IMR-90 (cell line): Measurements from ENCODE around the gene ARHGAP32. TPM values are rescaled to one million over a fixed set of nuclear protein-coding genes. Genes with fewer than 3 reads are reported as not detected.

Experiments used
- ATAC-seq: fragments of 200-7000 bp; cut with Tn5 transposase; 2 replicates; pipeline ENCODE4 v1.9.1; 2020; ENCODE audit warnings: low read depth, mild to moderate bottlenecking, moderate library complexity
- BruUV-seq: library from RNA; stranded (reverse); fragments of 400-500 nt; replicated peaks from 2 replicates; lab custom pipeline; 2021; lab: Mats Ljungman, UMichigan
- CTCF ChIA-PET: fragments of 300-600 bp; formaldehyde crosslinking; extraction: SDS; loops from one replicate; lab custom pipeline; 2021; ENCODE audit warnings: antibody characterized with exemption; lab: Yijun Ruan, JAX
- POLR2A ChIA-PET: fragments of 300-600 bp; sonication (Branson Sonifier 250); formaldehyde crosslinking; loops from one replicate; lab custom pipeline; 2022; ENCODE audit warnings: antibody characterized with exemption; ENCODE audit not compliant: unreplicated experiment; lab: Charles Lee
- DNase-seq: peaks from one replicate; pipeline ENCODE4 v3.0.0; 2013
- H2AFZ ChIP-seq: replicated peaks from 2 replicates; pipeline ENCODE3; 2013; ENCODE audit warnings: low read length, mild to moderate bottlenecking; ENCODE audit not compliant: poor library complexity
- H2AK5ac ChIP-seq: 2 replicates; pipeline ENCODE4 v1.6.1; 2013; ENCODE audit warnings: low read depth, low read length, inconsistent platforms
- H2AK9ac ChIP-seq: replicated peaks from 2 replicates; pipeline ENCODE3; 2013; ENCODE audit warnings: mild to moderate bottlenecking, low read depth, low read length, moderate library complexity; ENCODE audit not compliant: poor library complexity
- H2BK120ac ChIP-seq: 2 replicates; pipeline ENCODE4 v1.6.1; 2013; ENCODE audit warnings: low read depth, low read length, inconsistent platforms
- H2BK15ac ChIP-seq: 3 replicates; pipeline ENCODE4 v1.6.1; 2013; ENCODE audit warnings: low read depth, low read length, inconsistent platforms
- H2BK20ac ChIP-seq: 2 replicates; pipeline ENCODE4 v1.6.1; 2013; ENCODE audit warnings: low read depth, mild to moderate bottlenecking, inconsistent platforms, low read length, moderate library complexity
- H2BK5ac ChIP-seq: 2 replicates; pipeline ENCODE4 v1.6.1; 2013; ENCODE audit warnings: mild to moderate bottlenecking, low read depth, low read length, inconsistent platforms; ENCODE audit not compliant: poor library complexity, severe bottlenecking
- H3K14ac ChIP-seq: replicated peaks from 2 replicates; pipeline ENCODE4 v1.6.1; 2013; ENCODE audit warnings: low read depth, low read length, inconsistent platforms
- H3K18ac ChIP-seq: 2 replicates; pipeline ENCODE4 v1.6.1; 2013; ENCODE audit warnings: low read depth, low read length, control low read depth
- H3K23ac ChIP-seq: 2 replicates; pipeline ENCODE4 v1.6.1; 2013; ENCODE audit warnings: low read depth, low read length, inconsistent platforms
- H3K27ac ChIP-seq: 2 replicates; pipeline ENCODE4 v1.5.1; 2013; ENCODE audit warnings: mild to moderate bottlenecking, control low read depth, low read length; ENCODE audit not compliant: insufficient read depth
- H3K27me3 ChIP-seq: 2 replicates; pipeline ENCODE4 v1.6.1; 2013; ENCODE audit warnings: low read length; ENCODE audit not compliant: control insufficient read depth, insufficient read depth
- H3K36me3 ChIP-seq: 2 replicates; pipeline ENCODE4 v1.6.1; 2013; ENCODE audit warnings: low read length, mixed read lengths; ENCODE audit not compliant: control insufficient read depth, insufficient read depth
- H3K4ac ChIP-seq: 2 replicates; pipeline ENCODE4 v1.6.1; 2013; ENCODE audit warnings: low read depth, low read length, inconsistent platforms
- H3K4me1 ChIP-seq: 2 replicates; pipeline ENCODE4 v1.6.1; 2013; ENCODE audit warnings: low read length, mixed read lengths; ENCODE audit not compliant: control insufficient read depth, insufficient read depth
- H3K4me2 ChIP-seq: 2 replicates; pipeline ENCODE4 v1.6.1; 2013; ENCODE audit warnings: low read depth, mild to moderate bottlenecking, control low read depth, low read length, moderate library complexity
- H3K4me3 ChIP-seq: 2 replicates; pipeline ENCODE4 v1.5.1; 2013; ENCODE audit warnings: low read depth, mild to moderate bottlenecking, control low read depth, low read length, moderate library complexity; ENCODE audit not compliant: insufficient read depth
- H3K56ac ChIP-seq: 2 replicates; pipeline ENCODE4 v1.6.1; 2013; ENCODE audit warnings: low read length, inconsistent platforms; ENCODE audit not compliant: insufficient read depth; ENCODE audit errors: extremely low read depth
- H3K79me1 ChIP-seq, 2 experiments: 2 replicates each; pipeline ENCODE4 v1.6.1; 2013; ENCODE audit warnings: low read length in 2 of 2, inconsistent platforms in 1 of 2, low read depth in 1 of 2
- H3K9ac ChIP-seq: 2 replicates; pipeline ENCODE4 v1.6.1; 2013; ENCODE audit warnings: low read depth, low read length, control low read depth
- H3K9me1 ChIP-seq: 2 replicates; pipeline ENCODE4 v1.6.1; 2013; ENCODE audit warnings: low read length, inconsistent platforms; ENCODE audit not compliant: insufficient read depth
- H3K9me3 ChIP-seq: 2 replicates; pipeline ENCODE4 v1.6.1; 2013; ENCODE audit warnings: low read length; ENCODE audit not compliant: control insufficient read depth, insufficient read depth
- H4K20me1 ChIP-seq: 2 replicates; pipeline ENCODE4 v1.6.1; 2013; ENCODE audit warnings: low read length, inconsistent platforms; ENCODE audit not compliant: insufficient read depth
- H4K5ac ChIP-seq: 2 replicates; pipeline ENCODE4 v1.6.1; 2013; ENCODE audit warnings: mild to moderate bottlenecking, low read depth, low read length, control low read depth
- H4K8ac ChIP-seq, 2 experiments: 2 replicates each; pipeline ENCODE4 v1.6.1; 2013; ENCODE audit warnings: low read depth in 2 of 2, low read length in 2 of 2, control low read depth in 1 of 2, inconsistent platforms in 1 of 2
- H4K91ac ChIP-seq: 2 replicates; pipeline ENCODE4 v1.6.1; 2013; ENCODE audit warnings: low read depth, low read length, inconsistent platforms; ENCODE audit not compliant: insufficient read depth
- BHLHE40 ChIP-seq: fragments of 150-350 bp; IDR thresholded peaks from 2 replicates; pipeline ENCODE4 v1.6.1; 2016; ENCODE audit warnings: mild to moderate bottlenecking, low read depth, low read length
- CEBPB ChIP-seq: IDR thresholded peaks from 2 replicates; pipeline ENCODE4 v1.6.1; 2012; ENCODE audit warnings: low read depth, low read length, improper control_type of control experiment
- CHD1 ChIP-seq: IDR thresholded peaks from 2 replicates; pipeline ENCODE4 v1.6.1; 2012; ENCODE audit warnings: low read depth, low read length, improper control_type of control experiment
- CTCF ChIP-seq: conservative IDR thresholded peaks from 2 replicates; pipeline ENCODE4 v1.5.1; 2012; ENCODE audit warnings: mild to moderate bottlenecking, low read depth, low read length, improper control_type of control experiment
- ELK1 ChIP-seq: fragments of 150-350 bp; IDR thresholded peaks from 2 replicates; pipeline ENCODE4 v1.6.1; 2016; ENCODE audit warnings: low read depth, mild to moderate bottlenecking, low read length, moderate library complexity, borderline replicate concordance
- FOS ChIP-seq: fragments of 150-350 bp; IDR thresholded peaks from 2 replicates; pipeline ENCODE4 v1.6.1; 2016; ENCODE audit warnings: low read depth, low read length
- MAFK ChIP-seq: IDR thresholded peaks from 2 replicates; pipeline ENCODE4 v1.6.1; 2012; ENCODE audit warnings: low read depth, low read length, improper control_type of control experiment
- MAZ ChIP-seq: IDR thresholded peaks from 2 replicates; pipeline ENCODE4 v1.6.1; 2012; ENCODE audit warnings: low read depth, mild to moderate bottlenecking, low read length, improper control_type of control experiment, moderate library complexity, borderline replicate concordance
- MXI1 ChIP-seq: IDR thresholded peaks from 2 replicates; pipeline ENCODE4 v1.6.1; 2012; ENCODE audit warnings: low read depth, mild to moderate bottlenecking, low read length, moderate library complexity, borderline replicate concordance
- NFE2L2 ChIP-seq: fragments of 150-350 bp; IDR thresholded peaks from 2 replicates; pipeline ENCODE4 v1.6.1; 2016; ENCODE audit warnings: low read depth, mild to moderate bottlenecking, low read length
- POLR2A ChIP-seq: IDR thresholded peaks from 2 replicates; pipeline ENCODE4 v1.6.1; 2012; ENCODE audit warnings: mild to moderate bottlenecking, low read depth, low read length
- RAD21 ChIP-seq: IDR thresholded peaks from 2 replicates; pipeline ENCODE4 v1.6.1; 2012; ENCODE audit warnings: low read length, improper control_type of control experiment
- RCOR1 ChIP-seq: IDR thresholded peaks from 2 replicates; pipeline ENCODE4 v1.6.1; 2012; ENCODE audit warnings: mild to moderate bottlenecking, low read length, improper control_type of control experiment; ENCODE audit not compliant: insufficient replicate concordance
- RFX5 ChIP-seq: IDR thresholded peaks from 2 replicates; pipeline ENCODE4 v1.8.0; 2012; ENCODE audit warnings: low read depth, mild to moderate bottlenecking, low read length, moderate library complexity
- SMC3 ChIP-seq: fragments of 150-350 bp; IDR thresholded peaks from 2 replicates; pipeline ENCODE4 v1.6.1; 2016; ENCODE audit warnings: low read depth, mild to moderate bottlenecking, antibody characterized with exemption, low read length, moderate library complexity
- USF2 ChIP-seq: fragments of 150-350 bp; IDR thresholded peaks from 2 replicates; pipeline ENCODE4 v1.6.1; 2017; ENCODE audit warnings: mild to moderate bottlenecking, antibody characterized with exemption, low read length, low read depth
- WGBS, 2 experiments: methylation state at CpG; one replicate each; pipeline versions ENCODE4 v1.1.5 to v1.1.7; 2013; ENCODE audit warnings: missing lambda C conversion rate in 2 of 2; ENCODE audit not compliant: insufficient read length in 1 of 2; ENCODE audit errors: extremely low coverage in 2 of 2; 5-methylcytosine and 5-hydroxymethylcytosine counted together
- dilution Hi-C: fragments of 300-500 bp; cut with HindIII; formaldehyde crosslinking; loops from one replicate; pipeline ENCODE4 v1.14.3; 2018; ENCODE audit warnings: low sequenced_read_pairs; ENCODE audit not compliant: unreplicated experiment
- in situ Hi-C: fragments of 300-500 bp; cut with MboI; formaldehyde crosslinking; loops from 3 replicates; pipeline ENCODE4 v1.14.3; 2019; ENCODE audit warnings: low sequenced_read_pairs, inconsistent platforms, mixed read lengths
- intact Hi-C: fragments of 100-400 bp; cut with micrococcal nuclease; formaldehyde crosslinking; loops from 2 replicates; pipeline ENCODE4 v1.10.0; 2022
- polyA plus RNA-seq, 3 experiments: library from polyadenylated mRNA; depleted of rRNA; stranded (reverse); fragments of >200 nt; gene quantifications; 2 replicates each; pipeline ENCODE4 v1.2.3, GENCODE V29; 2012; ENCODE audit warnings: low replicate concordance in 1 of 3
- total RNA-seq: library from RNA; depleted of rRNA; stranded (reverse); fragments of >200 nt; gene quantifications from 2 replicates; pipeline ENCODE4 v1.2.3, GENCODE V29; 2012

The ARHGAP32 gene
- total and polyA plus RNA-seq, 2 of the 4 experiments (the other 2 are of a cell fraction) = 4.1 to 8.4 TPM

GRCh38 chr11:129222158-129222557 lies 30.0 kb upstream of the ARHGAP32 start:
- Histone ChIP-seq H3K4me1 (peaks cover 3% of the 10 kb centered on the region), H3K14ac (no peak overlapping the region), H2AK9ac (no peak overlapping the region), H2BK5ac (no peak overlapping the region), H4K8ac (no peak overlapping the region), H2BK120ac (no peak overlapping the region), H3K9me1 (no peaks in the 10 kb centered on the region), H3K4me2 (no peak overlapping the region), H3K27me3 (no peaks in the 10 kb centered on the region), H2AK5ac (no peak overlapping the region), H2BK15ac (no peak overlapping the region), H3K9me3 (0 out of 2 replicates have a peak, but pooled peaks cover 2% of the 10 kb centered on the region), H3K4me3 (no peak overlapping the region), H3K36me3 (no peaks in the 10 kb centered on the region), H4K91ac (no peak overlapping the region), H4K20me1 (no peaks in the 10 kb centered on the region), H3K18ac (no peak overlapping the region), H3K4ac (no peak overlapping the region), H3K56ac (no peak overlapping the region), H3K27ac (no peak overlapping the region), H3K23ac (no peak overlapping the region), H2AFZ (no peak overlapping the region), H4K5ac (no peak overlapping the region), H3K9ac (no peak overlapping the region), H2BK20ac (no peak overlapping the region), H3K79me1 (peaks cover 6 to 21% of the 10 kb centered on the region in 2 experiments; a peak in 2 of 4 replicates)
- POLR2A ChIA-PET = no interaction called here
- WGBS, 2 experiments = no CpG with 5 or more reads among the region's 3 CpGs
- CTCF ChIA-PET = no interaction called here
- in situ Hi-C loops (no loop called here), dilution Hi-C loops (no loop called here), intact Hi-C loops (no loop called here)
- BruUV-seq = no TSS peak
- ATAC-seq (no peak), DNase-seq (no peak)
- TF ChIP-seq NFE2L2 = no peak
- no peak for TF ChIP-seq MAZ
- TF ChIP-seq POLR2A = no peak
- no peak for TF ChIP-seq CEBPB
- TF ChIP-seq ELK1 = no peak
- TF ChIP-seq CHD1 = no peak
- TF ChIP-seq SMC3 = no peak
- no peak for TF ChIP-seq RCOR1
- no peak for TF ChIP-seq FOS
- no peak for TF ChIP-seq RAD21
- no peak for TF ChIP-seq USF2
- TF ChIP-seq MXI1 = no peak
- no peak for TF ChIP-seq MAFK
- no peak for TF ChIP-seq BHLHE40
- no peak for TF ChIP-seq CTCF
- no peak for TF ChIP-seq RFX5
